Heart left ventricle (tissue), 16 donors: Measurements from ENCODE around the gene RAB14. TPM values are rescaled to one million over a fixed set of nuclear protein-coding genes. Genes with fewer than 3 reads are reported as not detected.

ENCODE experiments used
- ATAC-seq, 4 donors: fragments of 200-7000 bp; cut with Tn5 transposase; one replicate each; pipeline ENCODE4 v1.9.1; 2020 to 2022; ENCODE audit warnings: moderate library complexity in 4 of 4, mild to moderate bottlenecking in 3 of 4, moderate number of reproducible peaks in 1 of 4
- DNase-seq, 5 donors: peaks; one replicate each; pipeline ENCODE4 v3.0.0-alpha.2; 2020
- H3K27ac ChIP-seq, 12 donors: fragments of 200-600 bp; sonication (generic) in 4 of 12; one replicate each; pipeline versions ENCODE4 v1.5.0 to v1.8.0; 2016 to 2022; ENCODE audit warnings: mild to moderate bottlenecking in 2 of 12
- H3K27me3 ChIP-seq, 9 donors: fragments of 200-600 bp; sonication (generic) in 2 of 9; one replicate each; pipeline versions ENCODE4 v1.5.1 to v1.8.0; 2016 to 2022; ENCODE audit warnings: mild to moderate bottlenecking in 3 of 9
- H3K36me3 ChIP-seq, 9 donors: fragments of 200-600 bp; sonication (generic) in 2 of 9; one replicate each; pipeline versions ENCODE4 v1.5.0 to v1.8.0; 2018 to 2022; ENCODE audit warnings: mild to moderate bottlenecking in 2 of 9
- H3K4me1 ChIP-seq, 12 donors: fragments of 200-600 bp; sonication (generic) in 4 of 12; one replicate each; pipeline versions ENCODE4 v1.5.0 to v1.8.0; 2016 to 2022; ENCODE audit warnings: mild to moderate bottlenecking in 3 of 12
- H3K4me3 ChIP-seq, 12 donors: fragments of 200-600 bp; sonication (generic) in 4 of 12; one replicate each; pipeline versions ENCODE4 v1.5.0 to v1.8.0; 2017 to 2022; ENCODE audit warnings: mild to moderate bottlenecking in 9 of 12, moderate library complexity in 4 of 12
- H3K9me3 ChIP-seq, 12 donors: fragments of 200-600 bp; sonication (generic) in 4 of 12; one replicate each; pipeline versions ENCODE4 v1.5.0 to v1.8.0; 2016 to 2022; ENCODE audit warnings: mild to moderate bottlenecking in 1 of 12
- CTCF ChIP-seq, 12 donors: fragments of 200-600 bp; sonication (generic) in 4 of 12; IDR thresholded peaks; one replicate each; pipeline versions ENCODE4 v1.5.0 to v1.8.0; 2018 to 2022; ENCODE audit warnings: antibody characterized with exemption in 12 of 12, mild to moderate bottlenecking in 5 of 12
- POLR2A ChIP-seq, 2 donors: fragments of 450-650 bp; IDR thresholded peaks; one replicate each; pipeline ENCODE4 v1.6.1; 2017; ENCODE audit warnings: antibody characterized with exemption in 2 of 2, mild to moderate bottlenecking in 2 of 2, moderate library complexity in 2 of 2
- WGBS, 4 donors: extraction: QIAGEN DNeasy Blood & Tissue Kit in 2 of 4; methylation state at CpG; one replicate each; pipeline versions ENCODE4 v1.1.5 to v1.1.7; 2013 to 2018; 5-methylcytosine and 5-hydroxymethylcytosine counted together
- intact Hi-C, 10 donors: fragments of 100-400 bp; cut with DNase I; formaldehyde crosslinking; loops; one replicate each; pipeline versions ENCODE4 v1.11.1 to v1.14.2; 2022
- polyA plus RNA-seq, 2 donors: library from polyadenylated mRNA; stranded (reverse); fragments of 200-250 nt; gene quantifications; one replicate each; pipeline ENCODE4 v1.2.3, GENCODE V29; 2013
- total RNA-seq, 9 donors: library from RNA; depleted of rRNA in 2 of 9; stranded (reverse); fragments of >200 nt in 2 of 9; fragmentation: NEBNext Ultra II Directional in 3 of 9; extraction: Animal tissue kit (Norgen Biotek cat#: 25700) in 3 of 9; gene quantifications; one replicate each; pipeline versions ENCODE4 v1.1.0 to v1.2.4, GENCODE V29; 2016 to 2023
- donor health status: ischemic (EF 13 %, LVEDD 7.1; RV severe dilation, severe dysfunction).
- donor health status: healthy with polysubstance abuse.
- donor health status: DM: no; HTN: yes; CAD: no.
- donor health status: DM: no; HTN: no; CAD: no.
- donor health status: ischemic (EF 25% LVEDD 6.9; RV normal size, moderate dysfunction).
- donor health status: ischemic (EF 25% LVEDD 5.7; RV mildly dilated, moderate dysfunction).
- donor health status: healthy.
- donor health status: DM: yes; HTN: yes; CAD: no.
- donor health status: ischemic (EF 35%, LVEDD 5.7; RV mildly dilated, moderate dysfunction).
- donor health status: nonischemic (EF 11% LVEDD 7.7; RV severe dilation, severe dysfunction).
- donor health status: DM: yes; HTN: yes; CAD: no.
- donor health status: PGD.
- donor health status: ischemic (EF 29% LVEDD 5.4; RV normal size, mild dysfunction).
- donor health status: nonischemic (EF 23%, LVEDD 6.1; RV moderate dilation, normal function).

Gene RAB14
- total and polyA plus RNA-seq, 11 donors, result 15.8 to 66.9 (median 50.4) TPM

- no peak for DNase-seq
- intact Hi-C loops, result loop anchor here in 6 of 10 donors (5.0 to 10.0 kb wide), 6 partner anchors 46 to 176 kb away; partner anchors contain the start of gene GSN (in 2 of the 6)
- no peaks in the 10 kb centered on the region for H3K27me3 ChIP-seq
- WGBS, 4 donors, result 81 to 88% (median 85%) methylated on average over 13 of the region's 13 CpGs
- H3K9me3 ChIP-seq, result no peaks in the 10 kb centered on the region
- H3K4me3 ChIP-seq, result no peak overlapping the region
- ATAC-seq, result no peak
- H3K36me3 ChIP-seq, result no peaks in the 10 kb centered on the region
- TF ChIP-seq CTCF (IDR thresholded peaks at IDR 0.05) (no peak), POLR2A (IDR thresholded peaks at IDR 0.05) (no peak)
- H3K4me1 ChIP-seq, result peaks cover 0 to 18% (median 0%) of the 10 kb centered on the region in 12 donors
- no peak overlapping the region for H3K27ac ChIP-seq
Observed at GRCh38 chr9:121220996-121221663, 19.5 kb upstream of the RAB14 start.

DNA sequence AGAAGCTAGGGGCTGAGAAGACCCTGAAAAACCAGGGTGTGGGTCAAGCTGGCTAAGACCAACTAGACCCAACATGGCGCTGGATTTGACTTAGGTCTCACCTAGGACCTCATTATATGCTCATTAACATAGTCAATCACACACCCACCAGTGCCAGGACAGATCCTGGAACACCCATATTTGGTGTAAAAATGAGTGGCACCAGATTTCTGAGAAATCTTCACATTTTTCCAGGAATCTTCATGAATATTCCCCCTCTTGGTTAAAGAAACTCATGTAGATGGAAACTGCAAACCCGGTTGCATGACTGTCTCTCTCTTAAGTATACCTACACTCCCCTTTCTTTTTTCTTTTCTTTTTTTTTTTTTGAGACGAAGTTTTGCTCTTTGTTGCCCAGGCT, 17.9 kb upstream of the RAB14 start:
- no peak overlapping the region for H3K27ac ChIP-seq
- DNase-seq (no peak), ATAC-seq (no peak)
- H3K4me3 ChIP-seq, result no peak overlapping the region
- intact Hi-C loops, result loop anchor here in 3 of 10 donors (5.0 to 10.0 kb wide), 3 partner anchors 45 to 95 kb away; partner anchors contain the start of gene GSN (in 1 of the 3)
- H3K9me3 ChIP-seq, result no peaks in the 10 kb centered on the region
- TF ChIP-seq CTCF (IDR thresholded peaks at IDR 0.05), result no peak
- TF ChIP-seq POLR2A (IDR thresholded peaks at IDR 0.05), result no peak
- H3K27me3 ChIP-seq, result no peaks in the 10 kb centered on the region
- H3K4me1 ChIP-seq, result peaks cover 0 to 19% (median 0%) of the 10 kb centered on the region in 12 donors
- WGBS, 4 donors, result 89 to 95% (median 92%) methylated on average over 3 of the region's 3 CpGs
- no peaks in the 10 kb centered on the region for H3K36me3 ChIP-seq

DNA sequence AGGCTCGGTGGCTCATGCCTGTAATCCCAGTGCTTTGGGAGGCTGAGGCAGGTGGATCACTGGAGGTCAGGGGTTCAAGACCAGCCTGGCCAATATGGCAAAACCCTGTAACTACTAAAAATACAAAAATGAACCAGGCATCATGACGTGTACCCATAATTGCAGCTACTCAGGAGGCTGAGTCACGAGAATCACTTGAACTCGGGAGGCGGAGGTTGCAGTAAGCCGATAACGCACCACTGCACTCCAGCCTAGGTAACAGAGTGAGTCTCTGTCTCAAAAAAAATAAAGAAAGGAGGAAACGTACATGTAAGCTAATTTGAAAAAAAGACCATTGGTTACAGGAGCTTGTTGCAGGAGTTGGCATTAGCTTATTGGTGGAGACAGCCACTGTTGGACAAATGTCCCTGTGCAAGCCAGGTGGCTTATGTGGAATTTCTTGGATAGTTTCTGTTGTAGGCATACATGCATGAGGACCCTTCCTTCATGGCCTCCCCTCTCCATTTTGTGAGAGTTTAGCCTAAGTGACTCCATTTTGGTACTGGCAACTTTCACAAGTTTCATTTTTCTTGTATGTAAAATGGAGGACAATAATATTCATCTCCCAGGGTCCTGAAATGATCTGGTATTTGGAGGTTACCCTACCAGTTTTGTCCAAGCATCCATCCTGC, 16.8 kb upstream of the RAB14 start:
- intact Hi-C loops, result loop anchor here in 3 of 10 donors (5.0 to 10.0 kb wide), 3 partner anchors 46 to 96 kb away; partner anchors contain the start of gene GSN (in 1 of the 3)
- Histone ChIP-seq H3K4me1 (peaks cover 0 to 19% (median 0%) of the 10 kb centered on the region in 12 donors), H3K27ac (no peak overlapping the region)

More for the DNA sequence above, 16.8 kb upstream of the RAB14 start:
- H3K27me3 ChIP-seq, result no peaks in the 10 kb centered on the region
- H3K9me3 ChIP-seq, result no peaks in the 10 kb centered on the region
- ATAC-seq (no peak), DNase-seq (no peak)
- no peaks in the 10 kb centered on the region for H3K36me3 ChIP-seq
- no peak overlapping the region for H3K4me3 ChIP-seq
- TF ChIP-seq CTCF (IDR thresholded peaks at IDR 0.05) (no peak), POLR2A (IDR thresholded peaks at IDR 0.05) (no peak)
- 94 to 98% (median 97%) methylated on average over 8 of the region's 8 CpGs for WGBS, 4 donors
